Neural cell (in vitro differentiated cells): ENCODE results near the gene RBBP6.

Source experiments
- EP300 ChIP-seq: fragments of 450-650 bp; conservative IDR thresholded peaks from 2 replicates; pipeline ENCODE4 v1.6.1; 2014; ENCODE audit warnings: antibody characterized with exemption, mild to moderate bottlenecking, moderate library complexity; ENCODE audit not compliant: poor library complexity, severe bottlenecking
- EZH2 ChIP-seq: fragments of 200-600, 300-800 bp; shearing (Covaris generic), sonication (generic); IDR thresholded peaks from 2 replicates; pipeline ENCODE4 v1.6.1; 2014; ENCODE audit warnings: antibody characterized with exemption, low read length, borderline replicate concordance, mild to moderate bottlenecking; ENCODE audit not compliant: insufficient read depth, poor library complexity, severe bottlenecking
- MXI1 ChIP-seq: fragments of 450-650 bp; conservative IDR thresholded peaks from 2 replicates; pipeline ENCODE4 v1.6.1; 2014; ENCODE audit warnings: antibody characterized with exemption, mild to moderate bottlenecking; ENCODE audit not compliant: poor library complexity, severe bottlenecking
- POLR2AphosphoS5 ChIP-seq: IDR thresholded peaks from 2 replicates; pipeline ENCODE4 v1.6.1; 2012
- RAD21 ChIP-seq: fragments of 450-650 bp; conservative IDR thresholded peaks from 2 replicates; pipeline ENCODE4 v1.6.1; 2014; ENCODE audit warnings: antibody characterized with exemption, mild to moderate bottlenecking, moderate library complexity
- SMC3 ChIP-seq: fragments of 450-650 bp; conservative IDR thresholded peaks from 2 replicates; pipeline ENCODE4 v1.6.1; 2014; ENCODE audit warnings: antibody characterized with exemption, mild to moderate bottlenecking, moderate library complexity; ENCODE audit not compliant: poor library complexity
- TAF1 ChIP-seq: IDR thresholded peaks from 2 replicates; pipeline ENCODE4 v1.6.1; 2012; ENCODE audit warnings: low read depth
- TF ChIP-seq, protein P1 (sequence below): fragments of 450-650 bp; IDR thresholded peaks from 2 replicates; pipeline ENCODE4 v1.5.1; 2014; ENCODE audit warnings: antibody characterized with exemption, mild to moderate bottlenecking, moderate library complexity; ENCODE audit not compliant: poor library complexity, severe bottlenecking
- TF ChIP-seq, protein P2 (sequence below): IDR thresholded peaks from 2 replicates; pipeline ENCODE4 v1.6.1; 2012; ENCODE audit warnings: borderline replicate concordance

DNA sequence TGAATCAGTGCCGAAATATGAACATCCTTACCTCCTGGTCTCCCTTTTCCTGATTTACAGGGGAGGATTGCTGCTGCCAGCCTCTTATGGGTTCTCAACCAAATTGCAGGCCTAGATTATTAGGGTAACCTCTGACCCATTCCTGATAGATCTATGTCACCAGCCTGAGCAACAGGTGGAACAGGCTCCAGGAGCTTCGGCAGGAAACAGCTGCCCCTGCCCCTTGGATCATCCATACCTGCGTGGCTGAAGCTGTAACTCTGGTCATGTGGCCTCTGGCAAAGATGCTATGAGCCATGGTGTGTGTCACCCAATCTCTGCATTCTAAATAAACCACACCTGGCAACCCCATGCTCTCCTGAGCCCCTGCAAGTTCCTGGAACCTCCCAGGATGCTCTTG lies 18.4 kb upstream of the RBBP6 start:
- TF ChIP-seq EZH2: no peak
- no peak for TF ChIP-seq MXI1
- TF ChIP-seq, protein P1, sequence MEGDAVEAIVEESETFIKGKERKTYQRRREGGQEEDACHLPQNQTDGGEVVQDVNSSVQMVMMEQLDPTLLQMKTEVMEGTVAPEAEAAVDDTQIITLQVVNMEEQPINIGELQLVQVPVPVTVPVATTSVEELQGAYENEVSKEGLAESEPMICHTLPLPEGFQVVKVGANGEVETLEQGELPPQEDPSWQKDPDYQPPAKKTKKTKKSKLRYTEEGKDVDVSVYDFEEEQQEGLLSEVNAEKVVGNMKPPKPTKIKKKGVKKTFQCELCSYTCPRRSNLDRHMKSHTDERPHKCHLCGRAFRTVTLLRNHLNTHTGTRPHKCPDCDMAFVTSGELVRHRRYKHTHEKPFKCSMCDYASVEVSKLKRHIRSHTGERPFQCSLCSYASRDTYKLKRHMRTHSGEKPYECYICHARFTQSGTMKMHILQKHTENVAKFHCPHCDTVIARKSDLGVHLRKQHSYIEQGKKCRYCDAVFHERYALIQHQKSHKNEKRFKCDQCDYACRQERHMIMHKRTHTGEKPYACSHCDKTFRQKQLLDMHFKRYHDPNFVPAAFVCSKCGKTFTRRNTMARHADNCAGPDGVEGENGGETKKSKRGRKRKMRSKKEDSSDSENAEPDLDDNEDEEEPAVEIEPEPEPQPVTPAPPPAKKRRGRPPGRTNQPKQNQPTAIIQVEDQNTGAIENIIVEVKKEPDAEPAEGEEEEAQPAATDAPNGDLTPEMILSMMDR: no peak
- no peak for TF ChIP-seq TAF1
- TF ChIP-seq POLR2AphosphoS5: no peak
- TF ChIP-seq RAD21: no peak
- TF ChIP-seq EP300: no peak
- no peak for TF ChIP-seq SMC3
- TF ChIP-seq, protein P2, sequence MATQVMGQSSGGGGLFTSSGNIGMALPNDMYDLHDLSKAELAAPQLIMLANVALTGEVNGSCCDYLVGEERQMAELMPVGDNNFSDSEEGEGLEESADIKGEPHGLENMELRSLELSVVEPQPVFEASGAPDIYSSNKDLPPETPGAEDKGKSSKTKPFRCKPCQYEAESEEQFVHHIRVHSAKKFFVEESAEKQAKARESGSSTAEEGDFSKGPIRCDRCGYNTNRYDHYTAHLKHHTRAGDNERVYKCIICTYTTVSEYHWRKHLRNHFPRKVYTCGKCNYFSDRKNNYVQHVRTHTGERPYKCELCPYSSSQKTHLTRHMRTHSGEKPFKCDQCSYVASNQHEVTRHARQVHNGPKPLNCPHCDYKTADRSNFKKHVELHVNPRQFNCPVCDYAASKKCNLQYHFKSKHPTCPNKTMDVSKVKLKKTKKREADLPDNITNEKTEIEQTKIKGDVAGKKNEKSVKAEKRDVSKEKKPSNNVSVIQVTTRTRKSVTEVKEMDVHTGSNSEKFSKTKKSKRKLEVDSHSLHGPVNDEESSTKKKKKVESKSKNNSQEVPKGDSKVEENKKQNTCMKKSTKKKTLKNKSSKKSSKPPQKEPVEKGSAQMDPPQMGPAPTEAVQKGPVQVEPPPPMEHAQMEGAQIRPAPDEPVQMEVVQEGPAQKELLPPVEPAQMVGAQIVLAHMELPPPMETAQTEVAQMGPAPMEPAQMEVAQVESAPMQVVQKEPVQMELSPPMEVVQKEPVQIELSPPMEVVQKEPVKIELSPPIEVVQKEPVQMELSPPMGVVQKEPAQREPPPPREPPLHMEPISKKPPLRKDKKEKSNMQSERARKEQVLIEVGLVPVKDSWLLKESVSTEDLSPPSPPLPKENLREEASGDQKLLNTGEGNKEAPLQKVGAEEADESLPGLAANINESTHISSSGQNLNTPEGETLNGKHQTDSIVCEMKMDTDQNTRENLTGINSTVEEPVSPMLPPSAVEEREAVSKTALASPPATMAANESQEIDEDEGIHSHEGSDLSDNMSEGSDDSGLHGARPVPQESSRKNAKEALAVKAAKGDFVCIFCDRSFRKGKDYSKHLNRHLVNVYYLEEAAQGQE: no peak
